Stimulated activated CD8-positive, alpha-beta memory T cell treated with anti-CD3 and anti-CD28 coated beads, Interleukin-2, amount 100 ng/mL, for 1 hour (primary cell): ENCODE results near the gene AANAT.

Experiments used
- DNase-seq, 2 donors: peaks; one replicate each; pipeline ENCODE4 v3.0.0-alpha.2; 2020; ENCODE audit warnings: low read depth in 2 of 2

Gene AANAT

GRCh38 chr17:76468634-76469010, 1.2 kb downstream of the AANAT start:
- DNase-seq, result no peak

- DNase-seq, result no peak
These were observed 1.9 kb downstream of the AANAT start for GRCh38 chr17:76469076-76469990.

DNA sequence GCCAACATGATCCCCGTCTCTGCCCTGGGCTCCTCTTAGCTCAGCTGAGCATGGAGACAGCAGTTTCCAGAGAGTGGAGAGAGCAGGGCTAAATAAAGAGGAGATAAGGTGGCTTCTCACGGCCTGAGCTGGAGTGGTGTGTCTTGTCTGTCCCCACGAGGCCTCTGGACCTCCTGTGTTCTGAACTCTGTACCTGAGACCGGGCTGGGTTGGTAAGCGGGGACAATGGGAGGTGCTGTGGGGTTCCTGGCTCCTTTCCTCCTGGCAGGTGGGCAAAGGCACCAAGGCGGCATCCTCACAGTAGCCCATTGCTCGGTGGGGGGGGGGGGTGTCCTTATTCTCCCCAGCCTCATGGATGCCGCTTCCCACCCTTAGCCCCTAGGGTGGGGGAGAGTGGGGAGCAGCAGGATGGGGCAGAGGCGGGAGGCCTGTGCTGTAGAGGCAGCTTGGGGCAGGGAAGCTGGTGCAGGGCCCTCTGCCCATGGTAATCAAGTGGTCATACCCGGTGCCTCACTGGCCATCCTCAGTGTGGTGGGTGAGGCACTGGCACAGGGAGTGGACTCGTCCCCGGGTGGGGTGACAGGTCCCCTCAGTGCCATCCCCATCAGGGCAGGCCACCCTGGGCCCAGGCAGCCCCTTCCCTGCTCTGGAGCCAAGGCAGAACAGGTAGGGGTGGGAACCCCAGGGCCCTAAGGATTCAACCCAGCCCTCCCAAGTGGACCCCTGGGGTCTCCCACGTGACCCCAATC, 2.8 kb downstream of the AANAT start:
- no peak for DNase-seq

- DNase-seq, result no peak
These were observed 4.3 kb downstream of the AANAT start for GRCh38 chr17:76471498-76472257.

GRCh38 chr17:76472258-76472645, 4.8 kb downstream of the AANAT start:
- DNase-seq, result no peak

- DNase-seq, result no peak
These were observed 5.3 kb downstream of the AANAT start for GRCh38 chr17:76472726-76473125.

DNA sequence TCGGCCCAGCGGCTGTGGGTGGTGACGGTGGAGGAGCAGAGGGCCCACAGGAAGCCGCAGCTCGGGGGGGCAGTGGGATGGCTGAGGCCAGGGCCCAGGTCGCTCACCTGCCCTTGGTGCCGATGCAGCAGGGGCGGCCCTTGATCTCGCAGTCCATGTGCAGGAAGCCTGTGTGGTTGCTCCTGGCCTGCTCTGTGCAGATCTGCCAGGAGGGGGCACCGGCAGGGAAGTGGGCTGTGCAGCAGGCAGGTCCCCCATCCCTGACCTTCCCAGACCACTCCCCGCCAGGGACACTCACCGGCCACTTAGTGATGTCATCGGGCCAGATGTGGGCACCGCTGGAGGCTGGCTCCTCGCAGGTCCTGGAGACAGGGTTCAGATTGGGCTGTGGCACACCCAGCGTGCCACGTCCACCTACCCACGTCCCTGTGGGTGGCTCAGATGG, 6.2 kb downstream of the AANAT start:
- DNase-seq, result no peak

DNA sequence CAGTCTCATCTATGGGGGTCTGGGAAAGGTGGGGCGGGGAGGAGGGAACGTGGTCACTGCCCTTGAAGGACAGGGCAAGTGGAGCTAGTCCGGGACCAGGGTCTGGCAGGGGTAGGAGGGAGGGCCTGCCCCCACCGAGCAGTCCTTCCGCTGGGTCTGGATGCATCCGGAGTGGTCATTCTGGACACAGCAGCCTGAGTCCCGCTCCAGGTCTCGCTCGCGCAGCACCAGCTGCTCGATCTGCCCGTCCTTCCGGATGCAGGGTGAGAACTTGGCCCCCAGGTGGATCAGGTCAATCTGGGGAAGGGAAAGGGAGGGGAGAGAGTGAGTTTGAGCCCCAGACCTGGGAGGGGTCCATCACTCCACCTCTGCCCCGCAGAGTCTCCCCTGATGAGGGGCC, 6.8 kb downstream of the AANAT start:
- no peak for DNase-seq

- DNase-seq, result no peak
These were observed 7.5 kb downstream of the AANAT start for GRCh38 chr17:76474894-76475293.

GRCh38 chr17:76475302-76475701, 7.9 kb downstream of the AANAT start:
- no peak for DNase-seq

GRCh38 chr17:76476736-76477135, 9.3 kb downstream of the AANAT start:
- DNase-seq, result no peak

DNA sequence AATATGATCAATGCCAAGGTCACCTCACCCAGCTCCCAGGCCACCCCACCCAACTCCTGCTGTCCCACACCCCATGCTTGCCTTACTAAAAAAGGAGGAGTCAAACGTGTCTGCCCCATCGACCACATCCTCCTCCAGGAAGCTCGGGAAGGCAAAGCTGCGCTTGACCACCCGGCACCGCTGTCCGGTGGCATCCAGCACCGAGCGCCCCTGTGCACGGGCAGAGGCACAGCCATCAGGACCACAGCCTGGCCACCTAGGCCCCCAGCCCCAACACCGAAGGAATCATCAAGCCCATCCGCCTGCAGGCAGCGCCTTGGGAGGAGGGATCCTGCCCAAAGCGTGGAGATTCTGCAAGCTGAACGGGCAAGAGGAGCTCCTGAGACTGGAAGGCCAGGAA, 10.2 kb downstream of the AANAT start:
- no peak for DNase-seq

- DNase-seq, result no peak
These were observed 10.7 kb downstream of the AANAT start for GRCh38 chr17:76478097-76478496.

DNA sequence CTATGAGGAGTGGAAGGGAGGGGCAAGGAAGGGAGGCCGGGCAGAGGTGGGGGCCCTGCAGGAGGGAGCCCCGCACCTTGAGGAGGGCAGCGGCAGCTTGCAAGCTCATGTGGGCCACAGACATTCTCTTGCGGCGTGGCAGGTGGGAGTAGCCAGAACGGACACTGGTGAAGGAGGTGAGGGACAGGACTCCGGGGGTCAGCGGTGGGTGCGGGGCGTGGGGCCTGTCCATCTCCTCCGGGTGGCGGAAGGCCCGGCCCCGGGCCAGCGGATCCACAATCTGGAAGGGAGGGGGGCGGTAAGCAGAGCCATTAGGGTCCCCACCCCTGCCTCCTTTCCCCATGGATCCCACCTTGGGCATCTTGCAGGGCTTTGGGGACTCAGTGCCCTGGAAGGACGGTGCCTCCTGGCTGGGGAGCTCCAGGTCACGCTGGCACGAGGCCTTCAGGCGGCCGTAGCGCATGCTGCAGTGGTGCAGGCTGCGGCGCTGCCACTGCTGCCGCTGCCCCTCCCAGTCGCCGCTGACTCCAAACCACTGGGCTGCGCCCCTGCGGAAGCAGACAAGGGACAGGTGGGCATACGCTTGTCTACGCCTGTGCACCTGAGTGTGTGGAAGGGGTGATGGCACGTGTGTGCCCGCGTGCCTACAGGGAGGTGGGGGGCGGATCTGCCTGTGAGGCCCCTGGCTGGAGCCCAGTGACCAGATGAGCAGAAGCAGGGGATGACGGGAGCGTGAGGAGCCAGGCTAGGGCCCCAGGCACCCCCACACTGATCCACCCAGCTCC, 11.5 kb downstream of the AANAT start:
- no peak for DNase-seq

DNA sequence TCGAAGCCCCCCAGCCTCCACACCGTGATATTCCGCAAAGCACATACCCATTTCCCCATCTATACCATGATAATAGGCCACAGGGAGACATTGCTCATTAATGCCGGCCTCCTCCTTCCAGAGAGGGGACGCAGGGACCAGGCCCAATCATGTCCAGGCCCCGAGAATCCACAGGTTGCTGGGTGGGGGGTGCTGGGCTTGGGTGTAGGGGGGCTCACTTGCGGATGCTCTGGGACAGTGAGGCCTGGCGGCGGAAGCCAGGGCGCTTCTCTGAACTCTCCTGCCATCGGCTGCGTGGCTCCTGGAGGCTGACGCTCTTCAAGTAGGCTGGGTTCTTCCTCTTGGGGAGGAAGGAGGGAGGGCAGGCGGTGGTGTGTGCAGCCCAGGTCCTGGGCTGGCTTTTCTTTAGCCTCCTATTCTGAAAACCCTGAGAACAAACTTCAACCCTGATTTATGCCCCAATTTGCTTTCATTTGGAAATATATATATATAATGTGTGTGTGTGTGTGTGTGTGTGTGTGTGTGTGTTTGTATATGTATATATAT, 12.2 kb downstream of the AANAT start:
- no peak for DNase-seq

GRCh38 chr17:76480632-76481031, 13.2 kb downstream of the AANAT start:
- DNase-seq, result no peak

- DNase-seq, result no peak
These were observed 13.8 kb downstream of the AANAT start for GRCh38 chr17:76481071-76481655.

DNA sequence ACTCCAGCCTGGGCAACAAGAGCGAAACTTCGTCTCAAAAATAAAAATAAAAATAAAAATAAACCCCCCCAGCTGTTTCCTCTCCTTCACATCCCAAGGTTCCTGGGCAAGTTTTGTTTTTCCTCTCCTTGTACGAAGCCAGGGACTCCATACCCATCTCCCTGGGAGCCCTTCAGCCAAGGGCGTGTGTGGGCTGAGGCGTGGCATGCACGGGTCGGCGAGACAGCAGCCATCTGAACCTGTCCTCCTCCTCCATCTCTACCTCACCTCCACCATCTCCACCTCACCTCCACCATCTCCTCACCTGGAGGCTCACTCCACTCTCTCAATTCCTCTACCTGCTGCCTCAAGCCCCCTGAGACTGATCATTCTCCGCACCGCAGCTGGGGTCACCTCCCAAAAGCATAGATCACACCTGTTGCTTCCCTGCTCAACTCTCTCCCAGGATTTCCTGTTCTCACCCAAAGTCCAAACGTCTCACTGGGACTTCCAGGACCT, 16.9 kb downstream of the AANAT start:
- no peak for DNase-seq

GRCh38 chr17:76485569-76485968, 18.2 kb downstream of the AANAT start:
- no peak for DNase-seq

- no peak for DNase-seq
These were observed 20.2 kb downstream of the AANAT start for GRCh38 chr17:76487451-76488192.
